ENCODE results near the gene MYL12B. TPM values are rescaled to one million over a fixed set of nuclear protein-coding genes. Genes with fewer than 3 reads are reported as not detected.

The MYL12B gene
- total and polyA plus RNA-seq, 2 of the 8 experiments (the other 6 are each of a cell fraction or from before 2014, with no cell fraction given) = 174 to 188 TPM

DNA sequence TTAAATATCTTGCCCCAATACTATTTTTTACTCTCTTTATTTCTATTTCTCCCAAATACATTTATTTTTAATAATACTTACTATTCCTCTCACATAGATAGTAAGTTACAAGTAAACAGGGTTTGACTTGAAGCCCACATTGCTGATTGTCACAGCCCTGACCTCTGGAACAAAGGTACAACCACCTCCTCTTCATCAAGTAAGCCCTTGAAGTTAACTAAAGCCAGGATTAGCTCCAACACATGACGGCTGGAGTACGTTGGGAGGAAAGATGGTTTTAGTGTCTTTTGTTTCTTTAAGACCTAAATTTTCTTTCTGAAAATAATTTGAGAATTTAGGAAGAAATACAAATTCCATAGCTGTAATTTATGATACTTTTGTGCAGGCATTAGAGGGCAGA, 43.1 kb upstream of the MYL12B start:
- ChIA-PET POLR2A (ENCODE audit: partially characterized antibody) (interaction anchor here (1.2 kb wide), 1 partner anchor 11 kb away, joined by 3 read pairs; no protein-coding TSS in a partner anchor), CTCF (ENCODE audit: partially characterized antibody) (interaction anchor here (0.8 to 1.6 kb wide), 4 partner anchors 16 to 271 kb away, joined by 3 to 7 read pairs (median 4); no protein-coding TSS in a partner anchor)
- no peak for FAIRE-seq
- no peak for TF ChIP-seq JUND (IDR thresholded peaks at IDR 0.05; ENCODE audit: low read length)
- no peak for TF ChIP-seq CBX5 (IDR thresholded peaks at IDR 0.05; ENCODE audit: low read depth, low read length)
- TF ChIP-seq SAP30 (IDR thresholded peaks at IDR 0.05; ENCODE audit: insufficient read depth, insufficient replicate concordance, low read length) = no peak
- no peak for TF ChIP-seq POLR2AphosphoS5 (IDR thresholded peaks at IDR 0.05; ENCODE audit: low read depth, low read length)
- no peak for TF ChIP-seq TBP (IDR thresholded peaks at IDR 0.05; ENCODE audit: low read depth, low read length)
- no peak for TF ChIP-seq KDM5A (IDR thresholded peaks at IDR 0.05; ENCODE audit: low read length)
- TF ChIP-seq SP2 (IDR thresholded peaks at IDR 0.05; ENCODE audit: low read length) = no peak
- no peak for TF ChIP-seq KDM4A (IDR thresholded peaks at IDR 0.05; ENCODE audit: low read depth, low read length, severe bottlenecking)
- no peak for TF ChIP-seq POU5F1 (IDR thresholded peaks at IDR 0.05; ENCODE audit: low read depth, low read length)
- TF ChIP-seq, protein P1, sequence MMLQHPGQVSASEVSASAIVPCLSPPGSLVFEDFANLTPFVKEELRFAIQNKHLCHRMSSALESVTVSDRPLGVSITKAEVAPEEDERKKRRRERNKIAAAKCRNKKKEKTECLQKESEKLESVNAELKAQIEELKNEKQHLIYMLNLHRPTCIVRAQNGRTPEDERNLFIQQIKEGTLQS (IDR thresholded peaks at IDR 0.05; ENCODE audit: insufficient read depth, low read depth, low read length) = no peak
- TF ChIP-seq, protein P2, sequence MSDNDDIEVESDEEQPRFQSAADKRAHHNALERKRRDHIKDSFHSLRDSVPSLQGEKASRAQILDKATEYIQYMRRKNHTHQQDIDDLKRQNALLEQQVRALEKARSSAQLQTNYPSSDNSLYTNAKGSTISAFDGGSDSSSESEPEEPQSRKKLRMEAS (IDR thresholded peaks at IDR 0.05) = no peak
- TF ChIP-seq NANOG (IDR thresholded peaks at IDR 0.05; ENCODE audit: insufficient read depth, low read depth, low read length, poor library complexity, severe bottlenecking) = no peak
- TF ChIP-seq RFX5 (IDR thresholded peaks at IDR 0.05; ENCODE audit: borderline replicate concordance, low read depth, low read length) = no peak

More for the DNA sequence above, 43.1 kb upstream of the MYL12B start:
- H2BK12ac ChIP-seq (ENCODE audit: low read depth, low read length) = no peak overlapping the region
- DNase-seq (ENCODE audit: low read depth in 1 of 2, low spot score in 2 of 2) = no peak
- H4K5ac ChIP-seq (ENCODE audit: insufficient read length, low read depth, low read length) = no peak overlapping the region
- H2AFZ ChIP-seq (ENCODE audit: low read length) = no peak overlapping the region
- no peak overlapping the region for H3K18ac ChIP-seq (ENCODE audit: extremely low read depth, low read length)
- H3K56ac ChIP-seq (replicated peaks; ENCODE audit: insufficient read length, low read depth, low read length) = no peak overlapping the region
- 91% methylated on average over 2 of the region's 2 CpGs; no CpG with 5 or more reads in 1 of the 2 experiments for WGBS, 2 experiments (ENCODE audit: extremely low coverage in 1 of 2, insufficient coverage in 1 of 2, insufficient read length in 1 of 2, insufficient replicate concordance in 2 of 2, low coverage in 1 of 2, low lambda C conversion rate in 2 of 2, missing lambda C conversion rate in 1 of 2)
- H2BK20ac ChIP-seq (ENCODE audit: low read length) = no peak overlapping the region
- no peak overlapping the region for H3K4me2 ChIP-seq (ENCODE audit: insufficient read depth in 1 of 2, low read depth in 2 of 2, low read length in 2 of 2)
- H4K20me1 ChIP-seq (replicated peaks in 1 of 2; ENCODE audit: control insufficient read depth in 1 of 2, insufficient read depth in 2 of 2, low read length in 2 of 2) = no peaks in the 10 kb centered on the region
- no peak overlapping the region for H2BK5ac ChIP-seq (ENCODE audit: low read depth, low read length)
- H3K4ac ChIP-seq (replicated peaks; ENCODE audit: insufficient read length, low read depth, low read length) = no peak overlapping the region
- H2AK5ac ChIP-seq (ENCODE audit: low read depth, low read length) = no peak overlapping the region
- H3K23ac ChIP-seq (ENCODE audit: insufficient read length) = no peak overlapping the region
- H4K8ac ChIP-seq (ENCODE audit: extremely low read depth, insufficient read depth, low read length) = no peak overlapping the region
- no peaks in the 10 kb centered on the region; a peak in 1 of 4 replicates for H3K9me3 ChIP-seq (ENCODE audit: insufficient read depth in 2 of 2, low read depth in 1 of 2, low read length in 1 of 2)
- H3K4me1 ChIP-seq (replicated peaks in 1 of 4; ENCODE audit: control insufficient read depth in 3 of 4, insufficient read depth in 4 of 4, low read length in 3 of 4) = peaks cover 0 to 4% (median under 1%) of the 10 kb centered on the region in 4 experiments; a peak in 1 of 7 replicates
- no peaks in the 10 kb centered on the region for H3K36me3 ChIP-seq (ENCODE audit: control insufficient read depth in 2 of 4, insufficient read depth in 4 of 4, low read length in 3 of 4)
- H3K23me2 ChIP-seq (ENCODE audit: low read depth, low read length) = no peaks in the 10 kb centered on the region
- no peak overlapping the region for H3K9ac ChIP-seq (replicated peaks in 1 of 4; ENCODE audit: extremely low read depth in 1 of 4, low read depth in 3 of 4, low read length in 3 of 4)
- no peaks in the 10 kb centered on the region for H3K79me2 ChIP-seq (ENCODE audit: control insufficient read depth in 1 of 2, insufficient read depth in 2 of 2, low read length in 2 of 2)
- H4K91ac ChIP-seq (replicated peaks; ENCODE audit: insufficient read length, low read length) = no peak overlapping the region
- no peak overlapping the region for H2BK15ac ChIP-seq (ENCODE audit: low read length)
- no peak overlapping the region for H3K14ac ChIP-seq (ENCODE audit: insufficient read length)
- no peak overlapping the region for H3K27ac ChIP-seq (ENCODE audit: low read depth, low read length)
- H3K27me3 ChIP-seq (replicated peaks in 1 of 4; ENCODE audit: control insufficient read depth in 3 of 4, extremely low read depth in 1 of 4, insufficient read depth in 3 of 4, low read length in 3 of 4) = no peaks in the 10 kb centered on the region
- H2BK120ac ChIP-seq (replicated peaks; ENCODE audit: low read depth, low read length) = no peak overlapping the region
- no peaks in the 10 kb centered on the region for H3K79me1 ChIP-seq (ENCODE audit: low read depth, low read length)
- H3K4me3 ChIP-seq (ENCODE audit: extremely low read depth in 1 of 4, insufficient read depth in 2 of 4, low read depth in 3 of 4, low read length in 4 of 4) = no peak overlapping the region

All from H1 (cell line).